ENCODE data around the gene LEFTY2.

- TF ChIP-seq CTCF (IDR thresholded peaks at IDR 0.05; ENCODE audit: extremely low read depth in 1 of 2, insufficient read depth in 1 of 2, low read depth in 1 of 2, low read length in 2 of 2) (no peak), GATA2 (IDR thresholded peaks at IDR 0.05; ENCODE audit: insufficient read depth, insufficient read length, low read depth, low read length) (no peak), EZH2 (IDR thresholded peaks at IDR 0.05; ENCODE audit: borderline replicate concordance, low read depth, low read length, severe bottlenecking) (no peak), POLR2A (IDR thresholded peaks at IDR 0.05; ENCODE audit: low read depth, low read length) (no peak), POLR2AphosphoS5 (IDR thresholded peaks at IDR 0.05; ENCODE audit: insufficient read depth, low read depth, low read length) (no peak), MYC (IDR thresholded peaks at IDR 0.05; ENCODE audit: low read depth, low read length) (no peak)
Observed at GRCh38 chr1:225918280-225918679, 22.7 kb downstream of the LEFTY2 start.
